CD1c-positive myeloid dendritic cell (primary cell): ENCODE data around the gene UNK.
"Not testable (repeated sequence)": the region's sequence is repeated elsewhere in the genome, so short reads cannot be mapped to it uniquely, and the experiment has no call there.

Experiments used
- DNase-seq: peaks from one replicate; pipeline ENCODE4 v3.0.0-alpha.2; 2016; ENCODE audit errors: extremely low spot score

Gene UNK

DNA sequence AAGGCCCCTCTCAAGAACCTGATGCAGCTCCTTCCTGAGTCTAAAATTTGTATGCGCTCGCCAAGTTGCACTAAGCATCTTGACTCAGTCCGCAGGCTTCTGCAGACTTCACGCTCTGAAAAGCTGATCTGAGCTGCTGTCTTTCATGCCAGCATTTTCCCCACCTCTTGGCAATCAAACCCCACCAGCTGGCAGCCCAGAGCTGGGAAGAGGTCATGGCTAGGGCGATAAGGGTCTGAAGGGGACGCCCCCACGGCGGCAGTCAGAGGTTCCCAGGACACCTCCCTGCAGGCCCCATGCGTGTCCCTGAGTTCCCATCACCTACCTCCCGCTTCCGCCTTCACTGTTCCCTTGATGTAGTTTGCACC lies 64.7 kb downstream of the UNK start:
- no peak for DNase-seq

DNA sequence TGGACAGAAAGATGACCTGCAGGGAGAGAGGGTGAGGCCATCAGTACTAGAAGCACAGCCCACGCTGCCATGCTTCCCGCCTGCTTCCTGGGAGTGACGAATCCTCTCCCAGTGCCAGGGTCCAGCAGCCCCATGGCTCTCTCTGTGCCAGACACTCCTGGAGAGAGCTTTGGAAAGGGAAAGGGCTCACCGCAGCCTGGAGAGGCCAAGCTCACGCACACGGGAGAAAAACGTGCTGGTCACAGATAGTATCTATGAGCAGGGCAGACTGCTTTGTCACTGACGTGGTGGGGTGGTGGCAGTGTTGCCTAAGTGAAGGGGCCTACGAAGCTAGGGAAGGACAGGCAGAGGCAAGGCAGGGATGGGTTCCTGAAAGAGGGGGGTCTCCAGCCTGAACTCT lies 65.1 kb downstream of the UNK start:
- DNase-seq: no peak

DNA sequence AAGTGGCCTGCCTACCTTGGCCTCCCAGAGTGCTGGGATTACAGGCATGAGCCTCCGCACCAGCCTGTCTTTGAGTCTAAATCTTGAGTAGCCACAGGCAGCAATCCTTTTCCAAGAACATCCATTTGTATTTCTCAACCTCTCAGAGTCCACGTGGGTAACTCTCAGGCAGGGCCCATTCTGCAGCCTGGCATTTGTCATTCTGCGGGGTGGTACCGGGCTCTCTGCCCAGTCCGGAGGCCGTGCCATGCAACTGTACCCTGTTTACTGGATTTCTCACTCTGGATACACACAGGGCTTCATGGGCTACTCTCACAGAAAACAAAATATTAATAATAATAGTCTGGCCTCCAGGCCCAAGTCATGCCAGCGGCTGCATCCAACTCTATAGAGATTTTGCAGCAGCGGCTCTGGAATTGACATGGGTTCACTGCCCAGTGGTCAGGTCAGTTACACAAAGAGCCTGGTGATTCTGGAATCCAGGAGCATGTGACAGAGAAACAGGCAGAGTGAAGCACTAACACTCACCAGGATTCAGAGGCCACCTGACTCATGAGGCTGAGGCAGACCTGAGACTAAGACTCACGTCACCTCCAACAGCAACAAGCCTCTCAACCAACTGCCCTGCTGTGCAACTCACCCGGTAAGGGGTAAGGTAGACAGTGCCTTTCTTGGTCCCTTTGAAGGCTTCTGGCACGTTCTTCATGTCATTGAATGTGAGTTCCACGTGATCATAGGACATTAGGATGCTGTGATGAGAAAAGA lies 66.5 kb downstream of the UNK start:
- DNase-seq: no peak

DNA sequence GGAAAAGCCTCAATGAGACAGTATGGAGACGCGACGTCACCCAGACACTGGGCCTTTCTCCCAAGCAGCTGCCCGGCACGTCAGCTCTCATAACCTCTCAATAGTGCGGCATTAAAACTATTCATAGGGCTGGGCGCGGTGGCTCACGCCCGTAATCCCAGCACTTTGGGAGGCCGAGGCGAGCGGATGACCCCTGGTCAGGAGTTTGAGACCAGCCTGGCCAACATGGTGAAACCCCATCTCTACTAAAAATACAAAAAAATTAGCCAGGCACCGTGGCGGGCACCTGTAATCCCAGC lies 67.0 kb downstream of the UNK start:
- not testable (repeated sequence) for DNase-seq

DNA sequence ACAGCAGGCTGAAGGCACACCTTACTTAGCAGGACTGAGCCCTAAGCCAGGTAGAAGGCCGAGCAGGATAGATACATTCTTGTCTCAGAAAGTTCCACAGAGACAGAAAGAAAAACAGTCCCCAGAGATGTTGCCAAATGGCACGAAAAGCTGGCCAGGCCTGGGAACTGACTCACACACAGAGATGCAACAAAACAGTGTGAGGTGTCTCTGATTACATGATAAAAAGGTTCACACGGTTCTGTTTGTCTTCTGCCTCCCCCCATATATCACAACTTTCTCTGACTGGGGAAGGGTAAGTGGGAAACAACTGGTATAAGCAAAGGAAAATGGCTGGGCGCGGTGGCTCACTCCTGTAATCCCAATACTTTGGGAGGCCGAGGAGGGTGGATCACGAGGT lies 68.8 kb downstream of the UNK start:
- DNase-seq: no peak

DNA sequence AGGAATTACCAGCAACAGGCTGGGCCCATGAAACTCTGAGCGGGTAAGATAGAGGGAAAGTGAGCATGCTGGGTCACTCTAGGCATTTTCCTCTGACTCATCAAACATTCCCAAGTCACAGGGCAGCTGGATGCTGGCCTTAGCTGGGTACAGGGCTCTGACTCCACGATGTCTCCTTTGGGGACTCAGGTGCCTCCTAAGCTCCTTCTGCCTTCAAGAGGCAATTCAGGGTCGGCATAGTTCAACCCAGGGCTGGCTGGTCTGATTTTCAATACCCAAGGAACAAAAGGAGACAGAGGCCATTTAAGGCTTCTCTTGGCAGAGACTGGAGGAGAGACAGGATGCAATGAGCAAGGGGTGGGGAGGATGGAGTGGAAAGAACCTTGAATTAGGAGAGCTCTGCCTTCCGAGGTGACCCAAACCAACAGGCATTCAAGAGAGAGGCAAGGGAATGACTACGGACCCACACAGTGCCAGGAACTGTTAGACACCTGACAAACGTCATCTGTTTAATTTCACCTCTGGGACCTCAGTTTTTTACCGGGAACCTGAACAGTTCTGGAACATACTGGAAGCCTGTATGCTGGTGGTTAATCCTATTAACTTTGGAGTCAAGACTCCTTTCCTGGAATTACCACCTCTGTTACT lies 69.6 kb downstream of the UNK start:
- peak; percentile 30 for DNase-seq

DNA sequence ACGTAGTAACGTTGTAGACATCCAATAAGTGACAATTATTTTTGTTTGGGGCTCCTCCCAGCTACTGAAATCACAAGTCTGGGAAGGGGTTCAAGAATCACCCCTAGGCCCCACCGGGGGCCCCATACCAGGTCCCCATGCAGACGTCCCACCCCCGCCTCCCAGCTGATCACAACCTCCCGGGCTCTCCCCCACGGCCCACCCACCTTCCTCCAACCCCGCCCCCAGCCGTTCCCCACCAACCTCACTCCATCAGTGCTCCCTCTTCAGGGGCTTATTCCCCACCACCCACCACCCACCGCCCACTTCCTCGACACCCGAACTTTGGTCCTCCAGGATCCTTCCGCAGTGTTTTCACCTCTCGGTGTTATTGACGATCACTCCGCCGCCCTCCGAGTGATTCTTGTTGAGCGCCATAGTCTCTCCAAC lies 70.3 kb downstream of the UNK start:
- no peak for DNase-seq

DNA sequence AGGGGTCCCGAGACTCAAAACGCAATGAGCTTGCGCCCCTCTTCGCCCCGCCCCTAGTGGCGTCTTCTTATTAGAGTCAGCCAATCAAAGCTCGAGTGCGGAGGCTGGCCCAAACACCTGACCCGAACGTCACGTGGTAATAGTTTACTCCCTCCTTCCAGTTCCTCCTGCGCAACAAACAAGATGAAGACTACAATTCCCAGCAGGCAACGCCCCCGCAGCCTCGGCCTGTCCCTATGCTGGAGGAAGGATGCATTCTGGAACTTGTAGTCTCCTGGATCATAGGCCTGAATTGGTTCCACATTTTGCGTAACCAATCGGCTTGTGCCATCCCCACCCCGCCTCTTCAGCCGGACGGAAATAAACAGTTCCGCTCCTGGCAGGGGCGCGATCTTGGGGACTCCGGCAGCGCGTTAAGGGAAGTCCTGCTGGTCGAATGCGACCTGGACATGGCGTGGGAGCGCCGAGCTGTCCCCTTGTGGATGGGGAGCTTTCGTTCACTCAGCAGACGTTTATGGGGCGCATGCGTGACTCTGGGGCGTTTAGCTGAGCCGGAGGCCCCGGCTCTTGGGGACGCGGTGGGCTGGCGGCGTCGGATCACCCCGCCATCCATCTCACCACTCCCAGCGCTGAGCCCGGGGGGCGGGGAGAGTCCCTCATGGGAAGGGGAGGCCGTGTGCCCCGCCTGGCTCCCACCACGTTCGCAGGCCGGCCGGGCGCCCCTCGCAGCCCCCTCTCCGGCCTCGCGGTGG lies 70.9 kb downstream of the UNK start, which contains the start of gene WBP2:
Gene WBP2 (minus strand): TSS at position 26 of the 752 bp plus-strand sequence. CDS start 38 bp downstream, outside the sequence.
- peak; percentile 100 for DNase-seq

DNA sequence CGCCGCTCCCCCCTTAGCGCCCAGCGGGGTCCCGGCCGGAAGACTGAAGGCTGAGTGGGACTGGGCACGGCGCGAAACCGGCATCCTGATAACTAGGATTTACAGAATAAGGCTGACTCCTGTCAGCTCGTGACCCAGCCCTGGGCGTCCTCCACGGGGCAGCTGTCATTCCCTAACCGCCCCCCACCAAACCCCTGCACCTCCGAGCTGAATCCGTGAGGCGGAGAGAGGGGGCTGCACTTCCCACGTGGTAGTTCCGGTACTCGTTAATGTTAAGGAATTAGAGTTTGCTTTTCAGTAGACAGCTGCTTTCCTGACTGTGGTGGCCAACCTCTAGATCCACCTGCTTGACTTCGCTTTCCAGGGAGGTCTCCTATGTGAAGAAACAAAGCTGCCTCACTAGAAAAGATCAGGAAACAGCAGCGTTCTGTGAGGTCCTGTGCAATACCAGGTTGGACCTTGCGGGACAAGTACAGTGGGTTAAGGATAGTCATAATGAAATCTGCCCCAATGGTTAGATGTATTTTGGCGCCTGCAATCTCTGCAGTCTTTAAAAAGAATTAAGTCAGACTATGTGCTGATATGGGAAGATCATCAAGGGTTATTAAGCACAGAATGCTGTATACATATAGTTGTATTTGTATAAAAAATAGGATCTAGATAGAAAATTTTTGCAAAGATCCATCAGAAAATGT lies 71.6 kb downstream of the UNK start:
- peak; percentile 23 for DNase-seq

DNA sequence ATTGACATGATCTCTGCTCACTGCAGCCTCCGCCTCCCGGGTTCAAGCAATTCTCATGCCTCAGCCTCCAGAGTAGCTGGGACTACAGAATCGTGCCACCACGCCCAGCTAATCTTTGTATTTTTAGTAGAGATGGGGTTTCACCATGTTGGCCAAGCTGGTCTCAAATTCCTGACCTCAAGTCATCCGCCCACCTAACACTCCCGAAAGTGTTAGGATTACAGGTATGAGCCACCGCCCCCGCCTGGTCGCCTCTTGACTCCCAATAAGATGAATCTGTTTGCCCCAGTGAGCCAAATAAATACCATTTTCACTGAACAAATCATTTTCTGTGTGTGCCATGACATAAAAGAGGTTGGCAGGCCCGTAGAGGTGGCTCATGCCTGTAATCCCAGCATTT lies 74.8 kb downstream of the UNK start:
- not testable (repeated sequence) for DNase-seq

DNA sequence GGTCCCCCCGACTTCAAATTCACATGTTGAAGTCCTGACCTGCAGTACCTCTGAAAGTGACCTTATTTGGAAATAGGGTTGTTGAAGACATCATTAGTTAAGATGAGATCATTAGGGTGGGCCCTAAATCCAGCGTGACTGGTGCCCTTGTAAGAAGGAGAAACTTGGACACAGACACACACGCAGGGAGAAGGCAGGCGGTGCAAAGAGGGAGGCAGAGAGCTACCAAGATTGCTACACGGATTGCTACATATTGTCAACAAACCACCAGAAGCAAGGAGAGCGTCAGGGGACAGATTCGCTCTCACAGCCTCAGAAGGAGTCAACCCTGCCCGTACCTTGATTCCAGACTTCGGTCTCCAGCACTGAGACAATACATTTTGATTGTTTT lies 77.3 kb downstream of the UNK start:
- DNase-seq: no peak

DNA sequence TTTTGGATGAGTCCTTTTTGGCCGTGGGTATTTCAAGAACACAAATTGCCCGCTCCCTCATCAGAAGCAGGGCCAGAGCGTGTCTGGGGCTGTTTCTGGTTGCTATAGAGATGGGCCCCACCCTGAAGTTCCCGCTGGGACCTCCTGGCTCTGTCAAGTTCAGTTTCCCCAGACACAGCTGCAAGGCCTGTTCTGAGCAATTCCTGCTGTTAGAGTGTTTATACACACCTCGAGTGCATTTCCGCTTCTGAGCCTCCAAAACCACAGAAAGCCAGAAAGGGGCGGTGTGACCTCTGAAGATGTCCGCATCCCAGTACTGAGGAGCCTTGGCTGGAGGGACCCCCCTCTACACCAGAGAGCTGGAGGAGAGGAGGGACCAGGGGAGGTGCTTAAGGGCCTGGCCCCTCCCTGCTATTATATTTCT lies 79.9 kb downstream of the UNK start:
- DNase-seq: peak; percentile 57

DNA sequence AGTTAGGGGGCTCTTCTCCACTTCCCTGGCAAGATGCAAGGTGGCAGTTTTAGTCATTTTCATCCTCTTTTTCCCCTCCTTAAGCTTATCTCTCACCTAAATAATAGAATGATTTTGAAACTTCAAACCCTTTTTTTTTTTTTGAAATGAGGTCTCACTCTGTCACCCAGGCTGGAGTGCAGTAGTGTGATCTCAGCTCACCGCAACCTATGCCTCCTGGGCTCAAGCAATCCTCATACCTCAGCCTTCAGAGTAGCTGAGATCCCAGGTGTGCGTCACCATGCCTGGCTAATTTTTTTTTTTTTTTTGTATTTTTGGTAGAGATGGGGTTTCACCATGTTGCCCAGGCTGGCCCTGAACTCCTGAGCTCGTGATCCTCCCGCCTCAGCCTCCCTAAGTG lies 80.3 kb downstream of the UNK start:
- not testable (repeated sequence) for DNase-seq

DNA sequence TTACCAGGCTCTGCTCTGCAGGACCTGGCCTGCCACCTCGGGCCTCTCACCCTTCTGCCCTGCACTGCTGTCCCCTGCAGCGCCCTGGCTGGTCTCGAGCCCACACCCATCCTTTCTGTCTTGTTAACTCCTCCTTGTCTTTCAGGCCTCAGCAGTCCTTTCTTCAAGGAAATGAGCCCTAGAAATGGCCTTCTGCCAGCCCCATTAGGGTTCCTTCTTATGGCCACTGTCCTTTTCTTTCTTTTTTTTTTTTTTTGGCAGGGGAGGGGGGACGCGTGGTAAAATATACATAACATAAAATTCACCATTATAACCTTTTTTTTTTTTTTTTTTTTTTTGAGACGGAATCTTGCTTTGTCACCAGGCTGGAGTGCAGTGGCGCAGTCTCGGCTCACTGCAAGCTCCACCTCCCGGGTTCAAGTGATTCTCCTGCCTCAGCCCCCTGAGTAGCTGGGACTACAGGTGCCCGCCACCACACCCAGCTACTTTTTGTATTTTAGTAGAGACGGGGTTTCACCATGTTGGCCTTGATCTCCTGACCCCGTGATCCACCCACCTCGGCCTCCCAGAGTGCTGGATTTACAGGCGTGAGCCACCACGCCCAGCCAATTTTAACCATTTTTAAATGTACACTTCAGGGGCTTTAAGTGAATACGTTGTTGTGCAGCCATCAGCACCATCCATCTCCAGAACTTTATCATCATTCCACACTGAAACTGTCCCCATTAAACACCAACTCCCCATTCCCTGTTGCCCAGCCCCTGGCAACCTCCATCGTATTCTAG lies 81.0 kb downstream of the UNK start:
- DNase-seq: not testable (repeated sequence)

DNA sequence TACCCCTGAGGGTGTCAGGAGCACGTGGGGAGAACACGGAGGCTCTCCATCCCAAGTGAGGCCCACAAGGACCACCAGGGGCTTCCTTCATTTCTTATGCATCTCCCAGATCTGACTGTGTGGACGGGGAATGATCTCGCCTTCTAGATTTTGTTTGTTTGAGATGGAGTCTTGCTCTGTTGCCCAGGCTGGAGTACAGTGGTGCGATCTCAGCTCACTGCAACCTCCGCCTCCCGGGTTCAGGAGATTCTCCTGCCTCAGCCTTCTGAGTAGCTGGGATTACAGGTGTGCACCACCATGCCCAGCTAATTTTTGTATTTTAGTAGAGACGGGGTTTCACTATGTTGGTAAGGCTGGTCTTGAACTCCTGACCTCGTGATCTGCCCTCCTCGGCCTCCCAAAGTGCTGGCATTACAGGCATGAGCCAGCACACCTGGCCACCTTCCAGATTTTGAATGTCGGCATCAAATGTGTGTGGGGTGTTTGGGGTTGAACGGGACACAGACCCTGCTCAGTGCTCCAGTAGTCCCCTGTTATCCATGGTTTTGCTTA lies 84.2 kb downstream of the UNK start:
- not testable (repeated sequence) for DNase-seq

DNA sequence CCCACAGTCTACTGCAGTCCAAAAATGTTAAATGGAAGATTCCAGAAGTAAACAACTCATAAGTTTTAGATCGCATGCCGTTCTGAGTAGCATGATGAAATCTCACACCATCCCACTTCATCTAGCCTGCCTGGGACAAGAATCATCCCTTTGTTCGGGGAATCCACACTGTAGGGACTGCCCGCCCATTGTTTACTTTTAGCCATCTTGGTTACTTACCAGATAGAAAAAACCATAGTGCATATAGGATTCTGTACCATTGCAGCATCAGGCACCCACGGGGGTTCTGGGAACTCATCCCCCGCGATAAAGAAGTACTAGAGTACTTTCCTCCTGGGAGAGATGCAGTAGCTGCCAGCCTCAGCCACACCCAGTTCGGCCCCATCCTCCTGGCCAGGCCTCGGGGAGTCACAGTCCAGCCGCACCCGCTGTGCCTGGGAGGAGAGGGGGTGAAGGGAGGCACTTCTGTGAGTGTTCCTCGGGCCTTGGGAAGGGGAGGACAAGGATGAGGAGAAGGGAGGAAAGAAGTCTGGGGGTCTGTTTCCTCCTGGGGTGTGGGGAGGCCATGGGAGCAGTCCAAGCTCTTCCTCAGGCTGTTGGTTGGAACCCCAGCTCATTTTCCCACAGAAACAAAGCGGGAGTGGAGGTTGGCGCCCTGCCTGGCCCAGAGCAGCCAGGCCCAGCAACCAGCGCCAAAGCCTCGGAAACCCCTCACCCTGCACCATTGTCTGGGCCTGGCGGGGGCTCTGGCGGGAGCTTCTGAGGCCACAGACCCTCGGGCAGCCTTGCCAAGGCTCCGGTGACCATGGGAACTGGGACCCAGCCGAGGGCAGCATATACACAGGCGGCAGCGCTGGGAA lies 84.9 kb downstream of the UNK start:
- no peak for DNase-seq

DNA sequence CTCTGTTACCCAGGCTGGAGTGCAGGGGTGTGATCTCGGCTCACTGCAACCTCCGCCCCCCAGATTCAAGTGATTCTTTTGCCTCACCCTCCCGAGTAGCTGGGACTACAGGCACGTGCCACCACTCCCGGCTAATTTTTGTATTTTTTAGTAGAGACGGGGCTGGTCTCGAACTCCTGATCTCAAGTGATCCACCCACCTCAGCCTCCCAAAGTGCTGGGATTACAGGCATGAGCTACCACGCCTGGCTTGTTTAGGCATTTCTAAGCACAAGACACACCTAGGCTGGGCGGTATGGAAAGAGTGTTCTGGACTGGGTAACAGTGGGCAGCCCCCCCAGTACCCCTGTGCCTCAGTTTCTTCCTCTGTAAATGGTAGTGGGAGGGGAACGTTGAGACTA lies 85.6 kb downstream of the UNK start:
- not testable (repeated sequence) for DNase-seq

DNA sequence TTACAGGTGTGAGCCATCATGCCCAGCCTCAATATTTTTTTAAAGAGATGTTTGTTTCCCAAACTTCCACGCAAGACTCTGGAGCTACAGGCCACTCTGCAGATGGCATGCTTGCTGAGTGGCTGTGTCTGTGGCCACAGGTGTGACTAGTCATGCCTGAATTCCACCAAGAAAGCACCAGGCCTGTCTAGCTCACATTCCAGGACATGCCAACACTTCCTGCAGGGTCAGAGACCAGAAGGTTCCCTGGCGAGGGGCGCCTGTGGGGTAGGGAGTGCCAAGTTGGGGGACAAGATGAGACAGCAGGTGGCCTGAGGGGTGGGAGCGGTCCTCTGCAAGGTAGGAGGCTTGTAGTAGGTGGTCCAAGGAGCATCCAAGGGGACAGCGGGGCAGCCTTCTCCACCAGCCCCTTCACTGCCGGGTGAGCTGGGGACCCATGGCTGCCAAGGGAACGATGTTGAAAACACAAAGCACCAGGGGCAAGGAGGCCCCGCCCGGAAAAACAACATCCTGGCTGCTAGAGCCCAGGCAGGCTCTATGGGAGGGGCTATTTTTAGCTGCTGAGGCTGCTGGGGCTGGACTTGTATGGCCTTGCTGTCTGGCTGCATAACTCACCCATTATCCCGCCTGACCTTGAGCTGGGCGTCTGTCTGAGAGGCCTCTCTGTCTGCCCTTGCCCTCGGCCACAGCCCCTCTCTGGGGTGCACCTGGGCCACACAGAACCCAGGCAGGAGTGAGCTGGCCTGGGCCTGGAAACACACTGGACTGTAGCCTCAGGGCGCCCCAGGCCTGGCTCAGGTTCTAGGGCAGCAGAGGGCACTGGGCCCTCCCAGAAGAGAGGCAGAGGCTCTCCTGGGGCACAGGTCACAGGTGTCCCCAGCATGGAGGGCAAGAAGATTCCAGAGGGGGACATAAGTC lies 88.1 kb downstream of the UNK start:
- DNase-seq: no peak
